Kidney epithelial cell (primary cell): ENCODE data around the gene MPDU1. TPM values are rescaled to one million over a fixed set of nuclear protein-coding genes. Genes with fewer than 3 reads are reported as not detected.
"Not testable (repeated sequence)": the region's sequence is repeated elsewhere in the genome, so short reads cannot be mapped to it uniquely, and the experiment has no call there.

Source experiments
- DNase-seq: peaks from one replicate; pipeline ENCODE4 v3.0.0-alpha.2; 2010; ENCODE audit warnings: low read depth
- H3K27me3 ChIP-seq: 2 replicates; pipeline ENCODE4 v1.6.0; 2011; ENCODE audit warnings: low read length; ENCODE audit not compliant: control insufficient read depth, insufficient read depth
- H3K36me3 ChIP-seq: 2 replicates; pipeline ENCODE4 v1.5.1; 2011; ENCODE audit warnings: low read length; ENCODE audit not compliant: control insufficient read depth, insufficient read depth
- H3K4me3 ChIP-seq: 2 replicates; pipeline ENCODE4 v1.5.1; 2011; ENCODE audit warnings: low read depth, mild to moderate bottlenecking, control low read depth, low read length
- CTCF ChIP-seq: IDR thresholded peaks from 2 replicates; pipeline ENCODE4 v1.5.1; 2011; ENCODE audit warnings: mild to moderate bottlenecking, moderate library complexity, low read length, control low read depth, inconsistent platforms; ENCODE audit not compliant: insufficient read depth, poor library complexity, severe bottlenecking
- total RNA-seq: library from RNA; depleted of rRNA; stranded (reverse); fragments of >200 nt; gene quantifications from 2 replicates; pipeline ENCODE4 v1.2.3, GENCODE V29; 2015

Gene MPDU1
- total RNA-seq, 1 donor from 2014 or later: 187 TPM

- Histone ChIP-seq H3K27me3 (no peaks in the 10 kb centered on the region), H3K4me3 (no peak overlapping the region), H3K36me3 (peaks cover 5% of the 10 kb centered on the region)
- DNase-seq: no peak
- no peak for TF ChIP-seq CTCF
Measured at GRCh38 chr17:7593296-7593695, 9.6 kb downstream of the MPDU1 start.

GRCh38 chr17:7597561-7597960 lies 13.9 kb downstream of the MPDU1 start:
- not testable (repeated sequence) for H3K36me3 ChIP-seq, DNase-seq, H3K27me3 ChIP-seq, H3K4me3 ChIP-seq

- Histone ChIP-seq H3K27me3 (no peaks in the 10 kb centered on the region), H3K4me3 (no peak overlapping the region), H3K36me3 (peaks cover 1% of the 10 kb centered on the region)
- no peak for TF ChIP-seq CTCF
- DNase-seq: no peak
Measured at GRCh38 chr17:7606280-7606679, 22.6 kb downstream of the MPDU1 start.

- TF ChIP-seq CTCF: no peak
- H3K36me3 ChIP-seq: no peaks in the 10 kb centered on the region
- no peak for DNase-seq
- H3K27me3 ChIP-seq: no peaks in the 10 kb centered on the region
- H3K4me3 ChIP-seq: no peak overlapping the region
Measured at GRCh38 chr17:7610641-7611040, 27.0 kb downstream of the MPDU1 start.

GRCh38 chr17:7611635-7612293 lies 28.1 kb downstream of the MPDU1 start:
- DNase-seq: no peak
- no peaks in the 10 kb centered on the region for H3K36me3 ChIP-seq
- TF ChIP-seq CTCF: no peak
- H3K4me3 ChIP-seq: no peak overlapping the region
- H3K27me3 ChIP-seq: no peaks in the 10 kb centered on the region

GRCh38 chr17:7612294-7612640 lies 28.6 kb downstream of the MPDU1 start:
- no peak overlapping the region for H3K4me3 ChIP-seq
- TF ChIP-seq CTCF: no peak

More at GRCh38 chr17:7612294-7612640, 28.6 kb downstream of the MPDU1 start:
- H3K27me3 ChIP-seq: no peaks in the 10 kb centered on the region
- H3K36me3 ChIP-seq: no peaks in the 10 kb centered on the region
- DNase-seq: no peak
